GM13977 (cell line): ENCODE data around the gene DDR2.
A peak's percentile ranks its signal among the peaks of the same experiment; 100 is the strongest.

Source experiments
- DNase-seq: peaks from one replicate; pipeline ENCODE4 v3.0.0; 2012; ENCODE audit warnings: low spot score
- CTCF ChIP-seq: IDR thresholded peaks from 2 replicates; pipeline ENCODE4 v1.5.1; 2012; ENCODE audit warnings: mild to moderate bottlenecking, control low read depth; ENCODE audit not compliant: insufficient read depth; ENCODE audit errors: extremely low read depth, missing control alignments
- in situ Hi-C: fragments of 300-500 bp; cut with MboI; formaldehyde crosslinking; loops from one replicate; pipeline ENCODE4 v1.12.0; 2022; ENCODE audit warnings: low sequenced_read_pairs, low pct_unique_long_range_greater_than_20kb, mixed read lengths, inconsistent platforms; ENCODE audit not compliant: unreplicated experiment

DDR2 gene

GRCh38 chr1:162617513-162617912 is 14.8 kb upstream of the DDR2 start:
- in situ Hi-C loops, result no loop called here
- no peak for DNase-seq
- no peak for TF ChIP-seq CTCF

- TF ChIP-seq CTCF, result no peak
- DNase-seq, result no peak
- in situ Hi-C loops, result no loop called here
These were observed 13.2 kb upstream of the DDR2 start for GRCh38 chr1:162619076-162619475.

GRCh38 chr1:162621256-162621655 is 11.0 kb upstream of the DDR2 start:
- no peak for TF ChIP-seq CTCF
- no peak for DNase-seq
- in situ Hi-C loops, result no loop called here

- TF ChIP-seq CTCF, result no peak
- no peak for DNase-seq
- in situ Hi-C loops, result no loop called here
These were observed 6.6 kb upstream of the DDR2 start for GRCh38 chr1:162625679-162626078.

- no peak for TF ChIP-seq CTCF
- in situ Hi-C loops, result no loop called here
- DNase-seq, result no peak
These were observed 6.2 kb upstream of the DDR2 start for GRCh38 chr1:162626094-162626493.

- in situ Hi-C loops, result no loop called here
- no peak for TF ChIP-seq CTCF
- DNase-seq, result peak; percentile 15
These were observed 5.5 kb upstream of the DDR2 start for GRCh38 chr1:162626761-162627160.
